AG08395 (cell line): ENCODE measurements around the gene PHOX2A.
A peak's percentile ranks its signal among the peaks of the same experiment; 100 is the strongest.
"Not testable (repeated sequence)": the region's sequence is repeated elsewhere in the genome, so short reads cannot be mapped to it uniquely, and the experiment has no call there.

ENCODE experiments used
- DNase-seq: peaks from one replicate; pipeline ENCODE4 v3.0.0; 2012; ENCODE audit warnings: mixed read lengths, low spot score

Gene PHOX2A

GRCh38 chr11:72244060-72244360 lies at the start of gene PHOX2A:
Gene PHOX2A (minus strand): TSS chr11:72244176. CDS start chr11:72244004, 172 bp downstream.
- no peak for DNase-seq

- DNase-seq: no peak
These were observed 49.4 kb upstream of the PHOX2A start for GRCh38 chr11:72293391-72293790.

GRCh38 chr11:72292106-72292785 lies 48.3 kb upstream of the PHOX2A start:
- DNase-seq: no peak

- DNase-seq: peak; percentile 34
These were observed 46.8 kb upstream of the PHOX2A start for GRCh38 chr11:72290741-72291140.

GRCh38 chr11:72287293-72287692 lies 43.3 kb upstream of the PHOX2A start:
- DNase-seq: no peak

GRCh38 chr11:72283947-72284346 lies 40.0 kb upstream of the PHOX2A start:
- DNase-seq: no peak

- DNase-seq: no peak
These were observed 36.8 kb upstream of the PHOX2A start for GRCh38 chr11:72280726-72281315.

GRCh38 chr11:72280037-72280436 lies 36.1 kb upstream of the PHOX2A start:
- DNase-seq: no peak

- DNase-seq: peak; percentile 11
These were observed 34.9 kb upstream of the PHOX2A start for GRCh38 chr11:72278905-72279304.

GRCh38 chr11:72274435-72274834 lies 30.5 kb upstream of the PHOX2A start:
- DNase-seq: no peak

GRCh38 chr11:72271980-72272379 lies 28.0 kb upstream of the PHOX2A start:
- no peak for DNase-seq

GRCh38 chr11:72267956-72268617 lies 24.1 kb upstream of the PHOX2A start:
- no peak for DNase-seq

GRCh38 chr11:72266960-72267359 lies 23.0 kb upstream of the PHOX2A start:
- not testable (repeated sequence) for DNase-seq

- DNase-seq: no peak
These were observed 22.0 kb upstream of the PHOX2A start for GRCh38 chr11:72265951-72266350.

GRCh38 chr11:72263361-72263760 lies 19.4 kb upstream of the PHOX2A start:
- no peak for DNase-seq

GRCh38 chr11:72260574-72260973 lies 16.6 kb upstream of the PHOX2A start:
- DNase-seq: no peak

- no peak for DNase-seq
These were observed 15.5 kb upstream of the PHOX2A start for GRCh38 chr11:72259490-72259889.

- DNase-seq: peak; percentile 32
These were observed 13.6 kb upstream of the PHOX2A start for GRCh38 chr11:72257570-72257969.

GRCh38 chr11:72254299-72254993 lies 10.5 kb upstream of the PHOX2A start:
- DNase-seq: no peak

GRCh38 chr11:72253392-72253791 lies 9.4 kb upstream of the PHOX2A start:
- no peak for DNase-seq

- DNase-seq: no peak
These were observed 7.6 kb upstream of the PHOX2A start for GRCh38 chr11:72251614-72252013.

- no peak for DNase-seq
These were observed 6.9 kb upstream of the PHOX2A start for GRCh38 chr11:72250661-72251464.
